ENCODE measurements around the gene BOLA3.
"Not testable (repeated sequence)": the region's sequence is repeated elsewhere in the genome, so short reads cannot be mapped to it uniquely, and the experiment has no call there.

BOLA3 gene

GRCh38 chr2:74101574-74102300 is 46.0 kb downstream of the BOLA3 start:
- ATAC-seq = no peak
- no peak for DNase-seq

- ATAC-seq (no peak), DNase-seq (no peak)
Observed at GRCh38 chr2:74100254-74101216, 47.2 kb downstream of the BOLA3 start.

DNA sequence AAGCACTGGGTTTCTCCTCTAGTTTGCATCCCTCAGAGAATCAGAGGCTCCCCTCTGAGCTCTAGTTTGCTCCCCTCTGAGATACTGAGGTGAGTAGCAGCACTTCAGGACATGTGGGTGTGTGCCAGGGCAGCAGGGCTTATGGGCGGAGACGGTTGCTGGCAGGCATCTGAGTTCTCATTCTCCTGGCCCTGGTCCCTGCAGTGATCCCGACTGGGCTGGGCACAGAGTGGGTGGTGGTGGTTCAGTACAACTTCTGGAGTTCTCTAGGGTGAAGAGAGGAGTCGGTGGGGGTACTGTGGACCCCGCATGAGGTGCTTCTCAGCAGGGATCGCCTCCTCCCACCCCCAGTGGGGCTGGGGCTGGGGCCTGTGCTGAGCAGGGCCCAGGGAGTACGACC is 47.9 kb downstream of the BOLA3 start:
- no peak for DNase-seq
- no peak for ATAC-seq

GRCh38 chr2:74099271-74099670 is 48.4 kb downstream of the BOLA3 start:
- no peak for ATAC-seq

GRCh38 chr2:74097574-74097973 is 50.1 kb downstream of the BOLA3 start:
- DNase-seq = no peak
- ATAC-seq = no peak

More at GRCh38 chr2:74099271-74099670, 48.4 kb downstream of the BOLA3 start:
- DNase-seq = no peak

DNA sequence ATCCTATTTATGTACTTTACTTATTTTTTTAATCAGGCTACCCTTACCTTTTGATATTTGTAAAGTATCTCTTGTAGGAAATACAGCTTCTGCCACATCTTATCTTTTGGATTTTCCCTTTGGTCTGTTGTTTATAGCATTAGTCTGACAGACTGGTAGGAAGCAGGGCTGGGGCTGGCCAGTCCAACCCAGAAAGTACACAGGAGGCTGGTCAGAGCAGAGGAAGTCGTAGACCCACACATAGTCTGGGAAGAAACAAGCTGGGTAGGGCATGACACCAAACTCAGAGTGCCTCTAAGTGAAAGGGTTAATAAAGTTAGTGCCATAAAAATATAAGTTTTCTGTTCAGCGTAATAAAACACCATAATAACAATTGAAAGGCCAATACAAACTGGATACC is 51.7 kb downstream of the BOLA3 start:
- ATAC-seq = no peak
- no peak for DNase-seq

DNA sequence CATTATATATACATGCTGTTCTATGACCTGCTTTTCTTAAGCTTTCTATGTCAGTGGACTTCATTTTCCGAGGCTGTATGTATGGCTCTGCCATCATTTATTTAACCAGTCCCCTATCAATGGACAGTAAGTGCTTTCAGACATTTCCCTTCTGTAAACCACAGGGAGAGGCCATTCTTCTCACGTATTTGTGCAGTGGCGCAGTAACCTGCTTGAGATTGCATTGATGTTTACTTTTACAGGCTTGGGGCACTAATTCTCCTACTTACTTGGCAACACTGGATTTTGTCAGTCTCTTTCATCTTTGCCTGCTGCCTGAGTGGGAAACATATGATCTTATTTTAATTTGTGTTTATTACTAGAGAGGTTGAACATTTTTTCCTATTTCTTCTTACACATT is 52.1 kb downstream of the BOLA3 start:
- DNase-seq = no peak

GRCh38 chr2:74094291-74094690 is 53.4 kb downstream of the BOLA3 start:
- ATAC-seq (no peak), DNase-seq (no peak)

More for the DNA sequence above, 52.1 kb downstream of the BOLA3 start:
- no peak for ATAC-seq

GRCh38 chr2:74093840-74094239 is 53.9 kb downstream of the BOLA3 start:
- ATAC-seq = no peak
- no peak for DNase-seq

GRCh38 chr2:74093426-74093825 is 54.3 kb downstream of the BOLA3 start:
- DNase-seq (no peak), ATAC-seq (no peak)

GRCh38 chr2:74092275-74092674 is 55.4 kb downstream of the BOLA3 start:
- no peak for DNase-seq
- ATAC-seq = no peak

GRCh38 chr2:74091391-74091790 is 56.3 kb downstream of the BOLA3 start:
- DNase-seq (no peak), ATAC-seq (no peak)

GRCh38 chr2:74089816-74090745 is 57.6 kb downstream of the BOLA3 start:
- DNase-seq (no peak), ATAC-seq (no peak)

GRCh38 chr2:74088676-74089075 is 59.0 kb downstream of the BOLA3 start:
- DNase-seq, ATAC-seq: not testable (repeated sequence)

DNA sequence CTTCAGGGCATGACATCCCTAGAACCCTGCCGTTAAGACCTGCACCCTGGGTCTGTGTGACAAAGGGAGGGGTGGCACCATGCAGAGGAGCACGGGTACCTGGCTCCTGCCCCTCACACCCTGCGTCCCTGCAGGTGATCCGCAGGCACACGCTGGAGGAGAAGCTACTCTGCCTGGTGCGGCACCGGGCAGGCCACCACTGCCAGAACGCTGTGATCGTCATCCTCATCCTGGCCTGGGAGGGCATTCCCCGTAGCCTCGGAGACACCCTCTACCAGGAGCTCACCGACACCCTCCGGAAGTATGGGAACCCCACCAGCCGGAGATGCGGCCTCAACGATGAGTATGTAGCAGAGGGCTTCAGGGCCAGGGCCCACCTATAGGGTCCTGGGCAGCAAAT is 60.0 kb downstream of the BOLA3 start:
- no peak for DNase-seq
- ATAC-seq = no peak

DNA sequence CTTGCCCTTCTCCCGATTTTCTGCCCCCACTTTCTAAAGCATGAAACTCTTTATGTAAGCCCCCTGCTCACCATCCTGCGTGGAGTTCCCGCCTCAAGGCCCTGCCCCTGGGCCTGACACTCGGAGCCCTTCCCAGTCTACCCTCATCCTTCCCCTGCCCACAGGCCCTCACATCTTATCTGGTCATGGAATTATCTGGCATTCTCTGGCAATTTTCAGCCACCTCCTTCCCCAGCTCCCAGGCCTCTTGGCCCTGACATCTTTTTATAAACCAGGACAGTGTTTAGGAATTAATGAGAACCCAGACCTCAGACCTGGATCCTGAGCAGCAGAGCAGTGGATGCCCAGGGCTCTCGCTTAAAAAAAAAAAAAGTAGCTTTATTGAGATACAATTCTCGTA is 61.7 kb downstream of the BOLA3 start:
- ATAC-seq (no peak), DNase-seq (no peak)

All from stimulated activated naive CD8-positive, alpha-beta T cell treated with anti-CD3 and anti-CD28 coated beads, Interleukin-15, Interleukin-2, amounts not matched to agents 100 U/mL and 50 U/mL, for 24 hours (primary cell).